ENCODE data around the gene LPP.
"Not testable (repeated sequence)": the region's sequence is repeated elsewhere in the genome, so short reads cannot be mapped to it uniquely, and the experiment has no call there.

The LPP gene

GRCh38 chr3:188617270-188617669 lies 463.3 kb downstream of the LPP start:
- no peak for DNase-seq (ENCODE audit: low read depth in 3 of 3, low spot score in 1 of 3)

GRCh38 chr3:188617988-188618701 lies 464.2 kb downstream of the LPP start:
- no peak for DNase-seq (ENCODE audit: low read depth in 3 of 3, low spot score in 1 of 3)

GRCh38 chr3:188620752-188621151 lies 466.8 kb downstream of the LPP start:
- no peak for DNase-seq (ENCODE audit: low read depth in 3 of 3, low spot score in 1 of 3)

GRCh38 chr3:188624384-188624783 lies 470.4 kb downstream of the LPP start:
- DNase-seq (ENCODE audit: low read depth in 3 of 3, low spot score in 1 of 3): no peak

- DNase-seq (ENCODE audit: low read depth in 3 of 3, low spot score in 1 of 3): no peak
Measured at GRCh38 chr3:188624828-188625227, 470.9 kb downstream of the LPP start.

GRCh38 chr3:188627652-188628051 lies 473.7 kb downstream of the LPP start:
- DNase-seq (ENCODE audit: low read depth in 3 of 3, low spot score in 1 of 3): no peak

GRCh38 chr3:188631291-188632010 lies 477.5 kb downstream of the LPP start:
- DNase-seq (ENCODE audit: low read depth in 3 of 3, low spot score in 1 of 3): no peak

GRCh38 chr3:188633206-188633605 lies 479.2 kb downstream of the LPP start:
- DNase-seq (ENCODE audit: low read depth in 3 of 3, low spot score in 1 of 3): no peak

- no peak for DNase-seq (ENCODE audit: low read depth in 3 of 3, low spot score in 1 of 3)
Measured at GRCh38 chr3:188634285-188634684, 480.3 kb downstream of the LPP start.

GRCh38 chr3:188635258-188636042 lies 481.5 kb downstream of the LPP start:
- no peak for DNase-seq (ENCODE audit: low read depth in 3 of 3, low spot score in 1 of 3)

GRCh38 chr3:188636292-188636691 lies 482.3 kb downstream of the LPP start:
- not testable (repeated sequence) for DNase-seq (ENCODE audit: low read depth in 3 of 3, low spot score in 1 of 3)

- DNase-seq (ENCODE audit: low read depth in 3 of 3, low spot score in 1 of 3): no peak
Measured at GRCh38 chr3:188641076-188641475, 487.1 kb downstream of the LPP start.

GRCh38 chr3:188643736-188644135 lies 489.8 kb downstream of the LPP start:
- no peak for DNase-seq (ENCODE audit: low read depth in 3 of 3, low spot score in 1 of 3)

GRCh38 chr3:188646592-188646991 lies 492.6 kb downstream of the LPP start:
- DNase-seq (ENCODE audit: low read depth in 3 of 3, low spot score in 1 of 3): no peak

GRCh38 chr3:188647237-188647636 lies 493.3 kb downstream of the LPP start:
- no peak for DNase-seq (ENCODE audit: low read depth in 3 of 3, low spot score in 1 of 3)

- DNase-seq (ENCODE audit: low read depth in 3 of 3, low spot score in 1 of 3): no peak
Measured at GRCh38 chr3:188649521-188649920, 495.6 kb downstream of the LPP start.

- no peak for DNase-seq (ENCODE audit: low read depth in 3 of 3, low spot score in 1 of 3)
Measured at GRCh38 chr3:188656196-188656982, 502.4 kb downstream of the LPP start.

GRCh38 chr3:188658606-188659005 lies 504.6 kb downstream of the LPP start:
- DNase-seq (ENCODE audit: low read depth in 3 of 3, low spot score in 1 of 3): no peak

- no peak for DNase-seq (ENCODE audit: low read depth in 3 of 3, low spot score in 1 of 3)
Measured at GRCh38 chr3:188659449-188660090, 505.6 kb downstream of the LPP start.

GRCh38 chr3:188660415-188660814 lies 506.5 kb downstream of the LPP start:
- no peak for DNase-seq (ENCODE audit: low read depth in 3 of 3, low spot score in 1 of 3)

GRCh38 chr3:188661806-188662205 lies 507.8 kb downstream of the LPP start:
- no peak for DNase-seq (ENCODE audit: low read depth in 3 of 3, low spot score in 1 of 3)
